GM19351 (cell line): ENCODE measurements around the gene TEX38.
"Not testable (repeated sequence)": the region's sequence is repeated elsewhere in the genome, so short reads cannot be mapped to it uniquely, and the experiment has no call there.

Experiments
- ATAC-seq: cut with Tn5 transposase; IDR thresholded peaks from one replicate; pipeline ENCODE4 v1.9.1; 2021; ENCODE audit warnings: mild to moderate bottlenecking, moderate library complexity; ENCODE audit not compliant: unreplicated experiment

TEX38 gene

DNA sequence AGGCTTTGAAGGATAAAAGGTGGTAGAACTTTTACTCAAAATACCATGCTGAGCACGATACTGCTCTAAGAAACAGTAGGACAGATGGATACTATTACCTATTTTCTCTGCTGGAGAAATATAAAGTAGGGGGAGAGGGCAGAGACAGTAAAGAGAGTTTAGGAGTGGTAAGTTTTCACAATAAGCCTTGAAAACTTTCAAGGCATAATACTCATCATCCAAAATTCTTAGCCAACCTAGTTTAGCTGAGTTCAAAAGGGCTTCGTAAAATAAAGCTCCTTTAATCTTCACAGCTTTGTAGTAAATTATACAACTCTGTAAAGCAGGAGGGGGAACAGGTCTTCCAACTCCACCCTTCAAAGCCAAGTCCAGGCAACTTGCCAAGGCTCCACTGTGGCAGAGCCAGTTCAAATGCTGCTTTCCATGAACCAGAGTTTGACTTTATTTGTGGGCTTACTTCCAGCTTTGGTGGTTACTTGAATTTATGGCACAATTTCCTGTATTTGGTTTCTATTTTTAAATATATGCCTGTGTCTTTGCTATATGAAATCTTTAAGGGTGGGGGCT, 15.5 kb downstream of the TEX38 start:
- no peak for ATAC-seq

GRCh38 chr1:46687921-46688509, 16.4 kb downstream of the TEX38 start:
- ATAC-seq, result no peak

GRCh38 chr1:46689356-46689755, 17.7 kb downstream of the TEX38 start:
- ATAC-seq, result no peak

DNA sequence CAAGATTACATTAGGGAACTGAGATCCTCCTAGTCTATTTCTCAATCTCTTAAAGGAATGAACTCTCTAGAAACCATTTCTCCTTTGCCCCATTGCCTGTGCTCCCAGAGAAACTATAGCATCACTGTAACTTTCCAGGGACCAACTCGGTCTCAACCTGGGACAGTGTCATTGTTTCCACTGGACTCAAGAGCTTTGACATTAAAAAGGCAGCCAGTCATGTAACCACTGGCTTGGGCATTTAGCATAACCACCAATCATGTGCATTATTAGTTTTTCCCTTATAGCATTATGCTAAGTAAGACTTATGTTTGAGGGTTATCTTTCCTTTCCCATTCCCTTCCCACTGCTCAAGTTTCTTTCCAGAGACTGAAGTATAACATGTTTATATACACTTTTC, 18.2 kb downstream of the TEX38 start:
- ATAC-seq, result no peak

- no peak for ATAC-seq
Observed at GRCh38 chr1:46690931-46691421, 19.3 kb downstream of the TEX38 start.

- no peak for ATAC-seq
Observed at GRCh38 chr1:46691997-46692790, 20.5 kb downstream of the TEX38 start.

DNA sequence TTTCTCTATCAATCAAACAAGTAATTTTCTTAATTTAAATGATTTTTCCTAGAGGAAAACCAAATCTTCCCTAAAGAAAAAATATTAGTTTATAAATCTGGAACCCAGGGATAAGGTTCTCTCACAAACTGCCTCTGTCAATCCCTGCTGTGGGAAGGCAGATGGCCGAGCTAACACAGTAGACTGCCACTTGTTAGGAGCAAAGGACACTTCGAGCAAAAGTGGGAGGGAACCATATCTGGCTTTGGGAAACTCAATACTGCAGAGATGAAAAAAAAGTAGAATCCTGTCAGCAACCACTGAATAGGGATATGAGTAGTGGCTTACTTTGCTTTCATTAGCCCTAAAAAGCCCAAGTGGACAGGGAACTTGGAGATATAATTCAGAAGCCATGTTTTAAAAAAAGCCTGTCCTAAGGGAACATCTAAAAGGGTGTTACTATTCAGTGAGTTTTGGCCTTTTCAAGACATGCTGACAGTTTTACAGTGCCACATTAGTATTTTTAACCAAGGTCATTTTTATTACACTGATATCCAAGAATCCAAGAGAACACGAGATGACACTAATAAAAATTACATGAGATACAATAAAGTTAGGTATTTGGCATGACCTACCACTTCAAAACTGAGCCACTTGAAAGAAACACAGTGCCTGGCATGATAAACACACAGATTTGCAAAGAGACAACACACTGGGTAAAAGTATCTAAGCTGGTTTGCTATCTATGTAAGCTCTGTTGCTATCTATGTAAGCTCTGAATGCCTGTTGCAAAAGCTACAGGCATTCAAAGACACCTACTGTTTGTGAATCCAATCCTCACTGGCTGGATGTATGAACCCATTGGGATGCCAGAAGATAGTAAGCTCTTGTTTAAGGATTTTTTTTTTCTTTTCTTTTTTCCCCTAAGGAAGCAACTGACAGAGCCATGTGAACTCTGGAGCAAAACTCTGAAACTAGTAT, 21.4 kb downstream of the TEX38 start:
- ATAC-seq, result no peak

DNA sequence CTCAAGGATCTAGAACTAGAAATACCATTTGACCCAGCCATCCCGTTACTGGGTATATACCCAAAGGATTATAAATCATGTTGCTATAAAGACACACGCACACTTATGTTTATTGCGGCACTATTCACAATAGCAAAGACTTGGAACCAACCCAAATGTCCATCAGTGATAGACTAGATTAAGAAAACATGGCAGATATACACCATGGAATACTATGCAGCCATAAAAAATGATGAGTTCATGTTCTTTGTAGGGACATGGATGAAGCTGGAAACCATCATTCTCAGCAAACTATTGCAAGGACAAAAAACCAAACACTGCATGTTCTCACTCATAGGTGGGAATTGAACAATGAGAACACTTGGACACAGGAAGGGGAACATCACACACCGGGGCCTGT, 23.0 kb downstream of the TEX38 start:
- not testable (repeated sequence) for ATAC-seq

- ATAC-seq, result no peak
Observed at GRCh38 chr1:46697053-46697452, 25.4 kb downstream of the TEX38 start.

- ATAC-seq, result no peak
Observed at GRCh38 chr1:46699666-46700065, 28.0 kb downstream of the TEX38 start.

DNA sequence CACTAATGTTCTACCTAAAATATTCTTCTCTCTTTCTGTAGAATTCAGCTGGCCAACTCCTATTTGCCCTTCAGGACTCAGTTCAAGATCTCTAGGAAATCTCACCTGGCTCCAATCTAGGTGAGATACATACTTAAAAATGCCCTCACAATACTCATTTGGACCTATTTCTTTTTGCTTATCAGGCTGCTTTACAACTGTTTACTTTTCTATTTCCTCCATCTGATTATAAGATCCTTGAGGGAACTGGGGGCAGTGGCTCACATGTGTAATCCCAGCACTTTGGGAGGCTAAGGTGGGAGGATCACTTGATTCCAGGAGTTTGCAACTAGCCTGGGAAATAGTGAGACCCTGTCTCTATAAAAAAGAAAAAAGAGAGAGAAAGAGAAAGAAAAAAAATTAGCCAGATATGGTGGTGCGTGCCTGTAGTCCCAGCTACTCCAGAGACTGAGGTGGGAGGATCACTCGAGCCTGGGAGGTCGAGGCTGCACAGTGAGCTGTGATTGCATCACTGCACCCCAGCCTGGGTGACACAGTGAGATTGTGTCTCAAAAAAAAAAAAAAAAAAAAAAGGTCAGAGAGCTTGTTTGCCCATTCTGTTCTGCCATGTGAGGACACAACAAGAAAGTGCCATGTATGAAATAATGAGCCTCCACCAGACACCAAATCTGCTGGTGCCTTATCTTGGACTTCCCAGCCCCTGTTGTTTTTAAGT, 32.4 kb downstream of the TEX38 start:
- ATAC-seq, result no peak

DNA sequence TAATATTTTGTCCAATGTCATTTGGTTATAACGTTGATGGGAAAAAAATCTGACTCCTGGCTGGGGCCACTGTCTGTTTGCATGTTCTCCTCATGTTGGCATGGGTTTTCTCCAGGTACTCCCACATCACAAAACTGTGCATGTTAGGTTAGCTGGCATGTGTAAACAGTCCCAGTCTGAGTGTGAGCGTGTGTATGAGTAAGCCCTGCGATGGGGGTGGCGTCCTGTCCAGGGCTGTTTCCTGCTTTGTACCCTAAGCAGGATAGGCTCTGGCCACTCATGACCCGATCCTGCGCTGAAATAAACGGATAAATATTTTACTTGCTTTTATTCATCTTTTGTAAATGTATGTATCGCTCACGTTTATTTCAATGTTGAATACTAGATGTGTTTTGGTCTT, 33.8 kb downstream of the TEX38 start:
- no peak for ATAC-seq

DNA sequence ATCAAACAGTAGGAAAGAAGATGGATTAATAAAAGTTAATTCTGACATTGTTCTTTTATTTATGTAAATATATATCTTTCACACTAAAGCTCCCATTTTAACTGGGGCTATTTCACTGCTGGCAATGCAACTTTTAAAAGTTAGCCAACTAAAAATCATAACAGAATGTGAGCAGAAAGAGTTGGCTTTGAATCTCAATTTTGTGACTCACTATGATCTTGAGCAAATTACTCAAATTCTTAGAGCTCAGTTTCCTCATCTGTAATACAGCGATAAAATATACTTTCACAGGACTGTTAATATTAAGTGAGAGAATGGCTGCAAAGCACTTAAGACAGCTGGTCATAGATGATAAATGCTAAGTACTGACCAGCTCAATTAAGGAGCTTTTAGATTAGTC, 36.5 kb downstream of the TEX38 start:
- no peak for ATAC-seq

DNA sequence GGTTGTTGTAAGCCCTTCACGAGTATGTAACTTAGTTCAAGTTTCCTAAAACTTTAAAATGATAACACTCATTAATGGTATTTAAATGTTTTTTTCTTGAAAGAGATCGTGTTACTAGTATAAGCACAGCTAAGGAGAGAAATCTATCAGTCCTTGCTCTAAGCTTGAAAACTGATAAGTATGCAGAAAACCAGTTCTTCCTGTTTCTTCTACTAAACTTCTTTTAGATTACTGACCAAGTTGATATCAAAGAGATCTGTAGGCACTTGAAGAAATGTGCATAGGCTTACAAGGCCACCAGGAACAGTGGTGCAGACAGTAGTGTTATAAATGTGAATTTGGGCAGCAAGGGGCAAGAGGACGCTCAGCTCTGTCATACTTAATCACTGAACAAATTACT, 43.3 kb downstream of the TEX38 start:
- ATAC-seq, result no peak

- ATAC-seq, result no peak
Observed at GRCh38 chr1:46717654-46718053, 46.0 kb downstream of the TEX38 start.

GRCh38 chr1:46718340-46718726, 46.7 kb downstream of the TEX38 start:
- no peak for ATAC-seq

- peak; percentile 98 for ATAC-seq
Observed at GRCh38 chr1:46718727-46719622, 47.3 kb downstream of the TEX38 start, which contains the start of gene EFCAB14. EFCAB14 (minus strand) TSS chr1:46719114; CDS start chr1:46718087, 1,027 bp downstream.

GRCh38 chr1:46719689-46720088, 48.0 kb downstream of the TEX38 start:
- ATAC-seq, result no peak

GRCh38 chr1:46720319-46720718, 48.7 kb downstream of the TEX38 start:
- not testable (repeated sequence) for ATAC-seq
